Thyroid gland (tissue), 4 donors: ENCODE data around the gene PET100. TPM values are rescaled to one million over a fixed set of nuclear protein-coding genes. Genes with fewer than 3 reads are reported as not detected.
A peak's percentile ranks its signal among the peaks of the same experiment; 100 is the strongest.

Experiments
- DNase-seq, 2 donors: peaks; one replicate each; pipeline ENCODE4 v3.0.0-alpha.2; 2019
- H3K27ac ChIP-seq, 3 donors: fragments of 200-600 bp; sonication (generic); 1 replicate in 2 of 3; 2 replicates in 1 of 3; pipeline ENCODE4 v1.5.1; 2016 to 2019; ENCODE audit warnings: mild to moderate bottlenecking in 1 of 3, moderate library complexity in 1 of 3
- H3K27me3 ChIP-seq: fragments of 200-600 bp; sonication (generic); one replicate; pipeline ENCODE4 v1.5.1; 2019
- H3K36me3 ChIP-seq, 2 donors: fragments of 200-600 bp; sonication (generic); one replicate each; pipeline ENCODE4 v1.5.1; 2016 to 2019
- H3K4me1 ChIP-seq, 2 donors: fragments of 200-600 bp; sonication (generic); one replicate each; pipeline ENCODE4 v1.5.1; 2017 to 2019
- H3K4me3 ChIP-seq, 3 donors: fragments of 200-600 bp; sonication (generic); replicated peaks in 1 of 3; 1 replicate in 2 of 3; 2 replicates in 1 of 3; pipeline ENCODE4 v1.5.1; 2016; ENCODE audit warnings: mild to moderate bottlenecking in 1 of 3
- H3K9me3 ChIP-seq: fragments of 200-600 bp; sonication (generic); one replicate; pipeline ENCODE4 v1.5.1; 2017
- CTCF ChIP-seq, 6 experiments: fragments of 200-600 bp in 3 of 6; fragments of 450-650 bp in 3 of 6; sonication (generic) in 3 of 6; IDR thresholded peaks; one replicate each; pipeline ENCODE4 v1.5.1; 2016 to 2019; ENCODE audit warnings: antibody characterized with exemption in 6 of 6, mild to moderate bottlenecking in 2 of 6, inconsistent platforms in 1 of 6, moderate library complexity in 1 of 6
- POLR2A ChIP-seq, 2 donors: fragments of 450-650 bp; IDR thresholded peaks; one replicate each; pipeline ENCODE4 v1.6.1; 2017; ENCODE audit warnings: antibody characterized with exemption in 2 of 2, mild to moderate bottlenecking in 2 of 2, moderate library complexity in 1 of 2
- WGBS, 2 donors: methylation state at CpG; one replicate each; pipeline ENCODE4 v1.1.5; 2017; 5-methylcytosine and 5-hydroxymethylcytosine counted together
- intact Hi-C: fragments of 100-400 bp; cut with DNase I; formaldehyde crosslinking; loops from one replicate; pipeline ENCODE4 v1.15.1; 2023
- total RNA-seq, 4 donors: library from RNA; depleted of rRNA; stranded (reverse); fragments of >200 nt; gene quantifications; one replicate each; pipeline ENCODE4 v1.2.3, GENCODE V29; 2016

Gene PET100
- total RNA-seq, 4 donors from 2014 or later, result 6.0 to 45.5 (median 13.9) TPM

GRCh38 chr19:7635670-7636069, 6.1 kb downstream of the PET100 start:
- H3K4me1 ChIP-seq, result peaks cover 6 to 22% of the 10 kb centered on the region in 2 donors
- WGBS, 2 donors, result 53 to 57% methylated on average over 6 of the region's 6 CpGs
- intact Hi-C loops, result loop anchor here (5.0 kb wide), 1 partner anchor 47 kb away; the partner anchor contains the start of gene TRAPPC5
- H3K27me3 ChIP-seq, result no peaks in the 10 kb centered on the region
- no peak for TF ChIP-seq POLR2A (IDR thresholded peaks at IDR 0.05)
- TF ChIP-seq CTCF (IDR thresholded peaks at IDR 0.05), result no peak
- H3K9me3 ChIP-seq, result no peaks in the 10 kb centered on the region
- H3K4me3 ChIP-seq, result no peak overlapping the region
- no peaks in the 10 kb centered on the region for H3K36me3 ChIP-seq
- H3K27ac ChIP-seq, result no peak overlapping the region
- DNase-seq, result no peak

- intact Hi-C loops, result loop anchor here (5.0 kb wide), 1 partner anchor 46 kb away; the partner anchor contains the start of gene TRAPPC5
- WGBS, 2 donors, result 72 to 82% methylated on average over 8 to 16 of the region's 16 CpGs
- H3K9me3 ChIP-seq, result no peaks in the 10 kb centered on the region
- no peak for TF ChIP-seq POLR2A (IDR thresholded peaks at IDR 0.05)
- TF ChIP-seq CTCF (IDR thresholded peaks at IDR 0.05), result no peak
- DNase-seq, result no peak
- H3K4me1 ChIP-seq, result peaks cover 4 to 15% of the 10 kb centered on the region in 2 donors
- H3K27ac ChIP-seq, result peak overlapping the region in 2 of 3 donors; percentile 18 to 58
- no peaks in the 10 kb centered on the region for H3K27me3 ChIP-seq
- H3K36me3 ChIP-seq, result no peaks in the 10 kb centered on the region
- peak overlapping the region in 1 of 3 donors; percentile 48 for H3K4me3 ChIP-seq
Measured at GRCh38 chr19:7636317-7636690, 6.7 kb downstream of the PET100 start.

- peak within 1 kb of the TSS; percentile 42 to 78 (median 58) for H3K27ac ChIP-seq
Measured at GRCh38 chr19:7636691-7637373, 7.2 kb downstream of the PET100 start, which contains the start of gene STXBP2. Gene STXBP2, plus strand, starts transcription at chr19:7637110. Its CDS starts 40 bp downstream, at chr19:7637150.

GRCh38 chr19:7637374-7638256, 8.0 kb downstream of the PET100 start:
- intact Hi-C loops, result loop anchor here (5.0 kb wide), 1 partner anchor 45 kb away; the partner anchor contains the start of gene TRAPPC5

More at GRCh38 chr19:7636691-7637373, 7.2 kb downstream of the PET100 start, which contains the start of gene STXBP2:
- Histone ChIP-seq H3K27me3 (no peaks in the 10 kb centered on the region), H3K36me3 (no peaks in the 10 kb centered on the region), H3K4me3 (peak within 1 kb of the TSS; percentile 33 to 73 (median 48)), H3K4me1 (peaks cover 4 to 15% of the 10 kb centered on the region in 2 donors), H3K9me3 (no peaks in the 10 kb centered on the region)
- DNase-seq, result peak; percentile 84 to 85
- WGBS, 2 donors, result 6 to 50% methylated on average over 4 to 25 of the region's 61 CpGs
- TF ChIP-seq CTCF (IDR thresholded peaks at IDR 0.05) (peak in 3 of 6 experiments; percentile 33 to 57 (median 34)), POLR2A (IDR thresholded peaks at IDR 0.05) (peak in 1 of 2 donors; percentile 64)
- intact Hi-C loops, result loop anchor here (5.0 kb wide), 1 partner anchor 45 kb away; the partner anchor contains the start of gene TRAPPC5

More at GRCh38 chr19:7637374-7638256, 8.0 kb downstream of the PET100 start:
- WGBS, 2 donors, result 44% methylated on average over 20 to 26 of the region's 30 CpGs
- Histone ChIP-seq H3K27ac (peak overlapping the region; percentile 42 to 78 (median 58)), H3K4me3 (peak overlapping the region; percentile 33 to 73 (median 48)), H3K27me3 (no peaks in the 10 kb centered on the region), H3K4me1 (peaks cover 4 to 15% of the 10 kb centered on the region in 2 donors), H3K9me3 (no peaks in the 10 kb centered on the region), H3K36me3 (no peaks in the 10 kb centered on the region)
- DNase-seq, result peak; percentile 25 to 39
- TF ChIP-seq POLR2A (IDR thresholded peaks at IDR 0.05), result no peak
- TF ChIP-seq CTCF (IDR thresholded peaks at IDR 0.05), result no peak
